ENCODE data around the gene SSC5D.

GRCh38 chr19:55488986-55489710 is 912 bp downstream of the SSC5D start:
- TF ChIP-seq BHLHE40 (IDR thresholded peaks at IDR 0.05; ENCODE audit: borderline replicate concordance) (no peak), FOXA1 (IDR thresholded peaks at IDR 0.05) (no peak), FOXM1 (IDR thresholded peaks at IDR 0.05; ENCODE audit: borderline replicate concordance) (no peak), SP1 (IDR thresholded peaks at IDR 0.05) (no peak), ELF4 (IDR thresholded peaks at IDR 0.05) (no peak), TARDBP (IDR thresholded peaks at IDR 0.05) (no peak), NFRKB (IDR thresholded peaks at IDR 0.05) (no peak)

All from HEK293T (cell line).